ENCODE measurements around the gene NRBP1.

Gene NRBP1

DNA sequence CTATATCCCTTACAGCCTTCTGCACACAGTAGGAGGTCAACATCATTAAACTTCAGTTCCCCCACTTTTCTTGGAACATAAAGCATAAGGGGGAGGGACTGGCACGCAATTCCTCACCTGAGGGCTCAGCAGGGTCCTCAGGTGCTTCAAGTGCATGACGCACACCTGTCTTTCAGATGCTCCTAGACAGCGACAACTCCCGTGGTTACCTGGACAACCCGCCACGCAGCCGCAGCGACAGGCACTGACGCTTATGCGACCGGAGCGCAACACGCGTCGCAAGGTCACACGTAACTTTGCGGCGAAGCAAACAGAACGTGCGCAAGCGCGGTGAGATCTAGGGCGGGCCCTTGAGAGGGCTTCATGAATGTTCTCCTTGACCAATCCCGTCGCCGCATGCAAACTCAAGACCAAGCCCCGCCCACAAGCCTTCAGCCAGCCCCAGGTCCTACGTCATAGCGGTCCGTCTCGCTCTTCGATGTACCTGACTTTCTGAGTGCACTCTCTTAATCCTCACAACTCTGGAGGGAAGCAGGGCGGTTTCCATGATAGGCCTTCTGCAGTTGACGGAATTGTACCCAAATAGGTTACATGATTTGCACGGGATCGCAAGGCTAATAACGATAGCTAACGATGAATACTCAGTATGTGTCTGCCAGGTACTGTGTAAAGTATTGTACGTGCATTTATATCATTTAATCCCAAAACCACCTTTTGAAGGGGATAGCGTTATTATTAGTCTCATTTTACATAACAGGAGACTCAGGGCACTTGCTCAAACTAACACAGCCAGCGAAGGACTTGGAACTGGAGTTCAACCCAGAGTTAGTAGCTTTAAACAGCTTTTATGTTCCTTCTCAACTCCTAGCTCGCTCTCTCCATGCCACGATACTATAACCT is 61.3 kb downstream of the NRBP1 start, which contains the start of gene IFT172:
IFT172 (minus strand) TSS at position 246 of the 900 bp plus-strand sequence; CDS start at position 156, 90 bp downstream.
- DNase-seq (ENCODE audit: low spot score), result peak; percentile 99

All from CD4-positive, alpha-beta T cell treated with Interleukin-2 at 100 ng/mL for 4 hours (primary cell).